Fibroblast of skin of right quadriceps (primary cell): ENCODE measurements around the gene PCDH17.
A peak's percentile ranks its signal among the peaks of the same experiment; 100 is the strongest.

Source experiments
- DNase-seq: peaks from one replicate; pipeline ENCODE4 v3.0.0-alpha.2; 2013

The PCDH17 gene, protein sequence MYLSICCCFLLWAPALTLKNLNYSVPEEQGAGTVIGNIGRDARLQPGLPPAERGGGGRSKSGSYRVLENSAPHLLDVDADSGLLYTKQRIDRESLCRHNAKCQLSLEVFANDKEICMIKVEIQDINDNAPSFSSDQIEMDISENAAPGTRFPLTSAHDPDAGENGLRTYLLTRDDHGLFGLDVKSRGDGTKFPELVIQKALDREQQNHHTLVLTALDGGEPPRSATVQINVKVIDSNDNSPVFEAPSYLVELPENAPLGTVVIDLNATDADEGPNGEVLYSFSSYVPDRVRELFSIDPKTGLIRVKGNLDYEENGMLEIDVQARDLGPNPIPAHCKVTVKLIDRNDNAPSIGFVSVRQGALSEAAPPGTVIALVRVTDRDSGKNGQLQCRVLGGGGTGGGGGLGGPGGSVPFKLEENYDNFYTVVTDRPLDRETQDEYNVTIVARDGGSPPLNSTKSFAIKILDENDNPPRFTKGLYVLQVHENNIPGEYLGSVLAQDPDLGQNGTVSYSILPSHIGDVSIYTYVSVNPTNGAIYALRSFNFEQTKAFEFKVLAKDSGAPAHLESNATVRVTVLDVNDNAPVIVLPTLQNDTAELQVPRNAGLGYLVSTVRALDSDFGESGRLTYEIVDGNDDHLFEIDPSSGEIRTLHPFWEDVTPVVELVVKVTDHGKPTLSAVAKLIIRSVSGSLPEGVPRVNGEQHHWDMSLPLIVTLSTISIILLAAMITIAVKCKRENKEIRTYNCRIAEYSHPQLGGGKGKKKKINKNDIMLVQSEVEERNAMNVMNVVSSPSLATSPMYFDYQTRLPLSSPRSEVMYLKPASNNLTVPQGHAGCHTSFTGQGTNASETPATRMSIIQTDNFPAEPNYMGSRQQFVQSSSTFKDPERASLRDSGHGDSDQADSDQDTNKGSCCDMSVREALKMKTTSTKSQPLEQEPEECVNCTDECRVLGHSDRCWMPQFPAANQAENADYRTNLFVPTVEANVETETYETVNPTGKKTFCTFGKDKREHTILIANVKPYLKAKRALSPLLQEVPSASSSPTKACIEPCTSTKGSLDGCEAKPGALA (N-terminal part only)

DNA sequence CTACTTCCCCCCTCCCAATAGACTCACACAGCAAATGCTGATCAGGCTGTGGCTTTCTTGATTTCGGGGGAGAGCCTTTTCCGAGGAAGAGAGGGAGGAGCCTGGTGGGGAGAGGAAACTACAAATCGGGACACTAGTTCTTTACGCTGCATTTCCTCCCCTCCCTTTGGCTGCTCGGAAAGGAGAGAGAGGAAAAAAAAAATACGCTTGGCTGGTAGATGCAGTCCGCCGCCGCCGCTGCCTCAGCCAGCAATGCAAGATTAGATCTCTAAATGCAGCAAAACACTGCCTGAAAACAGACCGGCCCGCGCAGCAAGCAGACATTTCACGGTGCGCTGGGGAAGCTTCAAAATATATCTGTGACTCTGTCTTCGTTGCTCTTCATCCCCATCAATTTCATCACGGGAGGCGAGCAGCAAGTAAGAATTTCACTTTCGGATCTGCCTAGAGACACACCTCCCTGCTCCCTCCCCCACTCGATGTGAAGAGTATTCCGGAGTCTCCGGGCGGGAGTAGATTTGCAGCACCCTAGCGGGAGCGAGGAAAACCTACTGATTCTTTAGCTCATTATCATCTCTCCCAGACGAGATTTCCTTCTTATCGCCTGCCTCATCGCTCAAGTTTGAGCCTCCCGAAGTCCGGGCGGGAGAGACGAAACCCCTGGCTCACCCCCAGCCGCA, at the start of gene PCDH17:
Gene PCDH17, plus strand, starts transcription at position 149 of the 680 bp plus-strand sequence. CDS start 803 bp downstream, outside the sequence.
- peak; percentile 41 for DNase-seq

DNA sequence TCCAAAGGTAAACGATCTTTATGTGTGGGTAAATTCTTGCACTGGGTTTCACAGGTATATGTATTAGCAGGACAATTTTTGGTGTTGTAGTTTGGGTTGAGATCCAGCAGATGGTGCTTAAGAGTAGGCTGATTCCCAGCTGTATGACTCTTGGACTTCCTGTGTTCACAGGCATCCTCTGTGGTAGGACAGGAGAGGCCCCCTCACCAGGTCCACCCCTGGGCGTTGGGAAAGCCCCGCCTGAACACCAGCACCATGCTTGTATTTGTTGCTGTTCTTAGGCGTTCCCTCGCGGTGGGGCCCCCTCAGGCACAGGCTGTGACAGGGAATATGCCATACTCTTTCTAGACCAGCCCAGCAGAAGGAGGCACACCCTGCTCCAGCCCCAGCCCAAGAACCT, 49.5 kb upstream of the PCDH17 start:
- DNase-seq, result no peak

DNA sequence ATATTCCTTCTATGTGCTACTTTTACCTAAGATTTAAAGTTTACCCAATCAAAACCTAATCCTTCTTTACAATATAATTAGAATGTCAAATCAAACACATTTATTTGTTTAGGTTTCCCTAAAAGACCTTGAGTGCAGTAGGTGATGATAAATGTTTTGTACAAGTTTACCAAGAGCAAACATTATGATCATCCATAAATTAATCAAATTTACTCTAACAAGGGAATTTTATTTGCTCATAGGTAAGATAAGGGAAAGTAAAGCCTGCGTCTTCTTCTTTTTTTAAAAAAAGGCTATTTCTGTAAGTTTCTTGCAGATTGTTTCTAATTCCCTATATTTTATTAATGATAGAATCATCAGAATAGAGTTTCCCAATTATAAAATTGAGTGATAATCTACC, 48.0 kb upstream of the PCDH17 start:
- DNase-seq, result no peak

DNA sequence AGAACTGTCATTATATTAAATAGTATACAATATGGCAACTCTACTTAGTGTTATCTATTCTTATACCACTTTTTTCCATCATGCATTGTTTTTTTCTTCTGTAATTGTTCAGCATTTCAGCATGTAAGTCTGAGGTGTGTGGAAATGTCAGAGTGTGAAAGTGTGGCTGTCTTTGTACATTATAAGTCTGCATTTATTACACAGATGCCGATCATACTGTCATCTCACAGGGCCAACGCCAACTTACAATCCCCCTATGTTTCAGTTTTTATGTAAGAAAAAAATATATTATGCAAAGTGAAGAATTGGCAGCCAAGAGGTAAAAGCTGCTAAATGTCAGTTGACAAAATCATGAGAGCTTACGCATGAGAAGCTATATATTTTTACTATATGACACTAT, 42.9 kb upstream of the PCDH17 start:
- no peak for DNase-seq

DNA sequence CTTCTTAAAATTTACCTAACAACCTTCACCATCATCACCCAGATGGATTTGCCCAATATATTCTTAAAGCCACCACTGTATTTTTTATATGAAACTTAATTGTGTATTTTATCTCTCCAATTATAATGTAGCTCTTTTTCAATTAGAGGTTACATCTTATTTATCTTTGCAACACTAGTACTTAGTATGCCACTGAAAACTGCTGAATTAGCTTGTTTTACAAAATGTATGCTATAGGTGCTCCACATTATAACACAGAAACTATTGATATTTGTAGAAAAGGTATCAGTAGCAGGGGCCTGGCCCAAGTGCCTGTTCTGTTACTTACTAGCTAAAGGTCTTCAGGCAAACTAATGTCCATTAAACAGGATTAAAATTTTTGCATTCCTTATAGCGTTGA, 35.8 kb upstream of the PCDH17 start:
- DNase-seq, result no peak

DNA sequence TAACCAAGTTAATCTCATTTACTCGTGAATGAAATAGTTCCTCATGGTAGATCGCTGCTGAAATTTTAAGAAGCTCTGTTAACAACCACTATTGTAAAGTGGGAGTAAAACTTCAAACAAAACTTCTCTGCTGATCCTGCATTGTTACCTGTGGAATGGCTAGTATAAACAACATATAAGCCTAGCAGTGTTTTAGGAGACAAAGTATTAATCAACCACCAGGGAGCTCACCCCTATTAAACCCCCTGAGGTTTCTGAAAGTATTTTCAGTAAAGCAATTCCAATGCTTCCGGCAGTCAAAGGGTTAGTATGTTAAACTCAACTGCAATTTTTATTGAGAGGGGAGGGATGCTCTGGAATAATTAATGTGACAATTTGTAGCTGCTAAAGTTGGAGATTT, 30.0 kb upstream of the PCDH17 start:
- DNase-seq, result no peak

DNA sequence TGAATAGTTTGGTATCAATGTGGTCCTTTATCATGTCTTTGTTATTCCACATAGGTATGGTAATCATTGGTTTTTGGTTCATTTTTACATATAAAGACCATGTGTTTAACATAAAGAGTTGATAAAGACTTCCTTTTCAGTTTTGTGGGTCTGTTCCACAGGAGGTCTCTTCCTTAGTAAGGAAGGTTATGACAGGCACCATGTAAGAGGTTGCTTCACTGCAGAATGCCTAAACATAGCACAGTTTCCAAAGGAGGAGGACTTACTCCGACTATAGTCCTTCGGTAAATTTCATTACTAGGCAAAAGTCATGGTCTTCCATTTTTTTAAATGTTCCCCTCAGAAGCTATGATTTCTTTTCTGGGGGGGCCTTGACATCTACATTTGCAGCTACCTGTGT, 27.1 kb upstream of the PCDH17 start:
- DNase-seq, result no peak

DNA sequence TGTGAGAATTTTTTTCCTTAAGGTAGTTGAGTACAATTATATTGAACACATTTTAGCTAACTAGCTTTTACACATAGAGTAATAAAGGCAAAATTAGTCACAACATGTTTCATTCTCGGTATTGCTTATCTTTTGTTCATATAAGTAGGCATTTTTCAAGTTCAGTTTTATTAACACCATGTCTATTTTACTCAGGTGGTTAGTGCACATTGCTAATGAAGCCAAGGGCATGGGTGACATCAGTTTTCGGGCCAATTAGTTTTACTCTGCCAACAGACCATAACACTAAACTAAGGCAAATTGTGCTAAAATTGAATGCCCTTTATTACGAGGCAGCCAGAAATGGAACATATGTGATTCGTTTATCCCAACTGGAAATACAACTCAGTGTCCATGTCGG, 19.6 kb upstream of the PCDH17 start:
- DNase-seq, result no peak

DNA sequence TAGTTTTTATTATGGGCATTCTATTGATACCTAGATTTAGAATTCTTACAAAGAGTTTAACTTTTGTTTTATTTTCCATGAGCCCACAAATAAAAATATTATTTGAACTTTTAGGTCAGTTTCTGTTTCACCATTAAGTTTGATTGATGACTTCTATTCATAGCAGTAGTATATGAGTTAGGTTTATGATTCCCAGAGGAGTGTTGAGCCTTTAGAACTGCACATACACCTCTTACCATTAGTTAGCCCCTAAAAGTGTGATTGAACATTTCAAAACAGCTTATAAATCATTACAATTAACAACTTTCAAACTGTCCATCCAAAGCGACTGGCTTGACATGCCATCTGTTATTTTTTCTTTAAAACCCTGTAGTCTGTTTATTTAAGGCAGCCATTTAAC, 19.0 kb upstream of the PCDH17 start:
- no peak for DNase-seq

DNA sequence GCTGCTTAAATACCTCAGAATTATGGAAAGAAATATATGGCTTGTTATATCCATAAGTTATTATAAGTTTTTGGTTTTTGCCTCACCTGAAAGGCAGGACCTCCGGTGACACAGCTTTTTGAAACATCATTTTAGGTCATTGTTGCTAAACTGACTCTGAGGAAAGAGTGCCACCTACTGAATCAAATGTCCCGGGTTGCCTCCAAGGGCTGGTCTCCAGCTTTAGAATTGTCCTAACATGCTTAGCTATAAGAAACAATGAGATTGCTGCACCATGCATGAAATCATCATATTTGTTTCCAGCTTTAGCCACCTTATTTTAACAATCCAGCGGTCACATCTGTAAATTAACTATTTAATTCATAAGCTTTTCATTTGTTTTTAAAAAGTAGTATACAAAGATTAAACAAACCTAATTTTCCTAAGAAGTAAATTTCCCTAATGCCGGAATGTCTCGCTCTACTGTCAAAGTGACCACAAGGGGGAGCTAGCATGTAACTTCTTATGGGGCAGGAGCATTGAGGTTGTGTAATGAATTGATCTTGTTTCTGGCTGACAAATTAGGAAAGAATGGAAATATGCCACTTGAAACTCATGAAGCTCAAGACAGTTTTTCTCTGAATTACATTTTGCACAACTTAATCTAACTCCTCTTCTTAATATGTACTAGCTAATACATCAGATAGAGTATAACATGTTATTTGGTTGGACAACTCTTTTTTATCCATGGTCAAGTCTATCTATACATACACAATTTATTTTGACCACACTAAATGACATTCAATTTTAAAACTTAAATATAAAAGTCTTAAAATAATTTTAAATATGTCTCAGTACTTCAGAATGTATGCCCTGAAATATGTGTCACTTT, 6.7 kb upstream of the PCDH17 start:
- DNase-seq, result peak; percentile 56

DNA sequence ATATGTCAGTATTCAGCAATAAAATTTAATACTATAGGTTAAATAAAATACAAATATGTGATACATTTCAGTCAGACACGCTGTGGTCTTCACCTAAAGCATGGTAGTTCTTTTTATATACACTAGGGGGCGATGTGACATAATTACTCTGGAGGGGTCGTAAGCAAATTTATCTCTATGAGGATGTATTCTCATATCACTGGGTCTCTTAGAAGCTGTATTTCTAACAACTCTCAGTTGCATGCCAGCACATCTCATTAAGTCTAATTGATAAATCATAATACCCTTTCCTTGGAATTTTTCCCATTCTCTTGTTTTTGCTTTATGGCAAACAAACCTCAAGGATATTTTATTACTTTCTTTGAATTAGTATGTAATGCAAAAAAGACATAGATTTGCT, 3.9 kb upstream of the PCDH17 start:
- peak; percentile 14 for DNase-seq

DNA sequence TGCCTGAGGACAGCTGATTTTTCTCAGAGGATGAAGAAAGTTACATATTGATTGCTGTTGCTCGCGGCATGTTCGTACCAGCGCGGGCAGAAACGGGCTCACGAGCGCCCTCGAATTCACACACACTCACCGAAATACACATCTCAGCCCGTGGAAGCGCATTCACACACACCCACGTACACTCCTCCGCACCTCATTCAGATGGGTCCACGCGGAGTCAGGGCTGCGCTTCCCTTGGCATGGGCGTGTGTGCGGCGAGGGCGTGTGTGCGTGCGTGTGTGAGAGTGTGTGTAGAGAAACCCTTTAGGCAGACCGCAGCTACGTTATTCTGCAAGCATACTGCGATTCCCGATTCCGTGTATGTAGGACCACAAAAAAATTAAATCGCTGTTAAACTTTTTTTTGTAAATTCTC, 2.1 kb upstream of the PCDH17 start:
- no peak for DNase-seq

DNA sequence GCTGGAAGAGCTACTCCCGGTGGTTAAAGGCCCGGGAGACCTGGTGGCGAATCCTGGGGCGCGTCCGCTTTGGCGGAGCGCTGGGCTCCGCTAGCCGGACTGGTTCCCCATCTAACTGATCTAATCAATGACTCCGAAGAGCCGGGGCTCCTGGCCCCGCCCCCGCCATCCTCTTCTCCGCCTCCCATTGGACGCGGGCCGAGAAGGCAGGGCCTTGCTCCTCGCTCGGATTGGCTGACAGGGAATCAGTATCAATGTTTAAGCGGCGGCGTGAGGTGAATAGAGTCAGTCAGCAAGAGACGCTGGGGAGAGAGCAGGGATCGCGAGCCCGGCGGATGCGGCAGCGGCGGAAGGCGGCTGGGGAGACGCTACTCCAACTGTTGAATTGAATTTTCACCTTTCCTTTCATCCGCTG, 1.7 kb upstream of the PCDH17 start:
- DNase-seq, result peak; percentile 94

DNA sequence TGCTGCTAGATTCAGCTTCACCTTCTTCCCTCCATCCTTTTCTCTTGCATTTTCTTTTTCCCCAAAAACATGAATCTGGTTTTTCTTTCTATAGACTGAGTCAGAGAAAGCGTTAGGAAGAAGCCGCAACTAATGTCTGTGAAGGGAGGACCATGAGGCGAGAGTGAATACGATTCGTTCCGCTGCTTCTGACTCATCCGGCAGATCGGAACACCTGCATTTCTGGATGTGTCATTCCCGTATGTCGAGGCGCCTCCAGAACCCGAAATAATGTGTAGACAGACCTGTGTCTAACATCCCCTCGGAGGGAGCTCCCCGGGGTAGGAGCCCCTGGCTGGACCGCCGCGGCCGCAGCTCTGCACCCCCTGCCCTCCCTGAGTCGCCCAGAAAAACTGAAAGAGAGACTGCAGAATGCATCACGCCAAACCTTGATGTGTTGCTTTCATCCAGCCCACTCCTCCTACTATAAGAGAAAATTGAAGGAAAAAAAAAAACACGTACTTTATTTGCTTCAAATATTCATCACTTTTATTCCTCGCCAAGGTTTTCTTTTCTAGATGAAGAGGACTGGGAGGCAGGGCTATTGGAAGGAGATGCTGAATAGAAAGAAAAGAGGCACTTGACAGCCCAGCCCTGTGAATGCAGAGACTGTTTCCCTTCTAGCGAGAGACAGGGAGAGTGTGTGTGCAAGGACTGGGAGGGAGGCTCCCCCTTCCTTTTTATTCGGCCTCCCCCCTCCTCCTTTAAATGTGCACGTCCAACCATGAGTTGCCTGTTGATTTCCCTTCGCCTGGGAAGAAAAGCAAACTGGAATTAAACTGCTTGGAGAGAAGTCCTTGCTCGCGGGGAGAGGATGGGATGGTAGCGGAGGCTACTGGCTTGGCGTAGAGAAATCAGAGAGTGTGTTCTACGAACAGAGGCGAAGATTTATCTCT, 616 bp upstream of the PCDH17 start:
- DNase-seq, result peak; percentile 29

DNA sequence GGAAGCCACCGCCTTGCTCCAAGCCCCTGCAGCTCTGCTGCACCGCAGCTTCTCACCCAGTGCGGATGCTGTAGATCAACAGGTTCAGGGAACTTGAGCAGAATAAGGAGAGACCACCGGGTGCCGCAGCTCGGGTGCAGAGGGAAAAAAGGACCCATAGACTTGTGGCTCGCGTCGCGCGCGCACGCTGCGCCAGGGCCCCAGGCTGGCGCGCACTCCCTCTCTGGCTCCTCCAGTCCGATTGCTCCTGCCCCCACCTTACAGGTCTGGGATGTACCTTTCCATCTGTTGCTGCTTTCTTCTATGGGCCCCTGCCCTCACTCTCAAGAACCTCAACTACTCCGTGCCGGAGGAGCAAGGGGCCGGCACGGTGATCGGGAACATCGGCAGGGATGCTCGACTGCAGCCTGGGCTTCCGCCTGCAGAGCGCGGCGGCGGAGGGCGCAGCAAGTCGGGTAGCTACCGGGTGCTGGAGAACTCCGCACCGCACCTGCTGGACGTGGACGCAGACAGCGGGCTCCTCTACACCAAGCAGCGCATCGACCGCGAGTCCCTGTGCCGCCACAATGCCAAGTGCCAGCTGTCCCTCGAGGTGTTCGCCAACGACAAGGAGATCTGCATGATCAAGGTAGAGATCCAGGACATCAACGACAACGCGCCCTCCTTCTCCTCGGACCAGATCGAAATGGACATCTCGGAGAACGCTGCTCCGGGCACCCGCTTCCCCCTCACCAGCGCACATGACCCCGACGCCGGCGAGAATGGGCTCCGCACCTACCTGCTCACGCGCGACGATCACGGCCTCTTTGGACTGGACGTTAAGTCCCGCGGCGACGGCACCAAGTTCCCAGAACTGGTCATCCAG, 964 bp downstream of the PCDH17 start:
- no peak for DNase-seq

DNA sequence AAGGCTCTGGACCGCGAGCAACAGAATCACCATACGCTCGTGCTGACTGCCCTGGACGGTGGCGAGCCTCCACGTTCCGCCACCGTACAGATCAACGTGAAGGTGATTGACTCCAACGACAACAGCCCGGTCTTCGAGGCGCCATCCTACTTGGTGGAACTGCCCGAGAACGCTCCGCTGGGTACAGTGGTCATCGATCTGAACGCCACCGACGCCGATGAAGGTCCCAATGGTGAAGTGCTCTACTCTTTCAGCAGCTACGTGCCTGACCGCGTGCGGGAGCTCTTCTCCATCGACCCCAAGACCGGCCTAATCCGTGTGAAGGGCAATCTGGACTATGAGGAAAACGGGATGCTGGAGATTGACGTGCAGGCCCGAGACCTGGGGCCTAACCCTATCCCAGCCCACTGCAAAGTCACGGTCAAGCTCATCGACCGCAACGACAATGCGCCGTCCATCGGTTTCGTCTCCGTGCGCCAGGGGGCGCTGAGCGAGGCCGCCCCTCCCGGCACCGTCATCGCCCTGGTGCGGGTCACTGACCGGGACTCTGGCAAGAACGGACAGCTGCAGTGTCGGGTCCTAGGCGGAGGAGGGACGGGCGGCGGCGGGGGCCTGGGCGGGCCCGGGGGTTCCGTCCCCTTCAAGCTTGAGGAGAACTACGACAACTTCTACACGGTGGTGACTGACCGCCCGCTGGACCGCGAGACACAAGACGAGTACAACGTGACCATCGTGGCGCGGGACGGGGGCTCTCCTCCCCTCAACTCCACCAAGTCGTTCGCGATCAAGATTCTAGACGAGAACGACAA, 1.8 kb downstream of the PCDH17 start:
- no peak for DNase-seq

DNA sequence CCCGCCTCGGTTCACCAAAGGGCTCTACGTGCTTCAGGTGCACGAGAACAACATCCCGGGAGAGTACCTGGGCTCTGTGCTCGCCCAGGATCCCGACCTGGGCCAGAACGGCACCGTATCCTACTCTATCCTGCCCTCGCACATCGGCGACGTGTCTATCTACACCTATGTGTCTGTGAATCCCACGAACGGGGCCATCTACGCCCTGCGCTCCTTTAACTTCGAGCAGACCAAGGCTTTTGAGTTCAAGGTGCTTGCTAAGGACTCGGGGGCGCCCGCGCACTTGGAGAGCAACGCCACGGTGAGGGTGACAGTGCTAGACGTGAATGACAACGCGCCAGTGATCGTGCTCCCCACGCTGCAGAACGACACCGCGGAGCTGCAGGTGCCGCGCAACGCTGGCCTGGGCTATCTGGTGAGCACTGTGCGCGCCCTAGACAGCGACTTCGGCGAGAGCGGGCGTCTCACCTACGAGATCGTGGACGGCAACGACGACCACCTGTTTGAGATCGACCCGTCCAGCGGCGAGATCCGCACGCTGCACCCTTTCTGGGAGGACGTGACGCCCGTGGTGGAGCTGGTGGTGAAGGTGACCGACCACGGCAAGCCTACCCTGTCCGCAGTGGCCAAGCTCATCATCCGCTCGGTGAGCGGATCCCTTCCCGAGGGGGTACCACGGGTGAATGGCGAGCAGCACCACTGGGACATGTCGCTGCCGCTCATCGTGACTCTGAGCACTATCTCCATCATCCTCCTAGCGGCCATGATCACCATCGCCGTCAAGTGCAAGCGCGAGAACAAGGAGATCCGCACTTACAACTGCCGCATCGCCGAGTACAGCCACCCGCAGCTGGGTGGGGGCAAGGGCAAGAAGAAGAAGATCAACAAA, 2.6 kb downstream of the PCDH17 start:
- no peak for DNase-seq

DNA sequence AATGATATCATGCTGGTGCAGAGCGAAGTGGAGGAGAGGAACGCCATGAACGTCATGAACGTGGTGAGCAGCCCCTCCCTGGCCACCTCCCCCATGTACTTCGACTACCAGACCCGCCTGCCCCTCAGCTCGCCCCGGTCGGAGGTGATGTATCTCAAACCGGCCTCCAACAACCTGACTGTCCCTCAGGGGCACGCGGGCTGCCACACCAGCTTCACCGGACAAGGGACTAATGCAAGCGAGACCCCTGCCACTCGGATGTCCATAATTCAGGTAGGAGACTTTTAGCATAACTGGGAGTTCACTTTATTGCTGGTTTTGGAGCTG, 3.3 kb downstream of the PCDH17 start:
- no peak for DNase-seq
